KOPT-K1 (cell line): ENCODE data around the gene HECTD4.

Experiments used
- H3K27ac ChIP-seq: fragments of 200-600 bp; sonication (generic); 2 replicates; pipeline ENCODE4 v1.5.1; 2016; ENCODE audit warnings: antibody characterized with exemption, mild to moderate bottlenecking, low read depth, low read length; ENCODE audit not compliant: poor library complexity, severe bottlenecking
- H3K36me3 ChIP-seq: fragments of 200-600 bp; sonication (generic); 2 replicates; pipeline ENCODE4 v1.5.1; 2017; ENCODE audit warnings: antibody characterized with exemption, mild to moderate bottlenecking, low read length, moderate library complexity; ENCODE audit not compliant: insufficient read depth
- H3K9me3 ChIP-seq: fragments of 200-600 bp; sonication (generic); 2 replicates; pipeline ENCODE4 v1.5.1; 2017; ENCODE audit warnings: antibody characterized with exemption, low read length, mild to moderate bottlenecking; ENCODE audit not compliant: insufficient read depth, poor library complexity, severe bottlenecking

HECTD4 gene

DNA sequence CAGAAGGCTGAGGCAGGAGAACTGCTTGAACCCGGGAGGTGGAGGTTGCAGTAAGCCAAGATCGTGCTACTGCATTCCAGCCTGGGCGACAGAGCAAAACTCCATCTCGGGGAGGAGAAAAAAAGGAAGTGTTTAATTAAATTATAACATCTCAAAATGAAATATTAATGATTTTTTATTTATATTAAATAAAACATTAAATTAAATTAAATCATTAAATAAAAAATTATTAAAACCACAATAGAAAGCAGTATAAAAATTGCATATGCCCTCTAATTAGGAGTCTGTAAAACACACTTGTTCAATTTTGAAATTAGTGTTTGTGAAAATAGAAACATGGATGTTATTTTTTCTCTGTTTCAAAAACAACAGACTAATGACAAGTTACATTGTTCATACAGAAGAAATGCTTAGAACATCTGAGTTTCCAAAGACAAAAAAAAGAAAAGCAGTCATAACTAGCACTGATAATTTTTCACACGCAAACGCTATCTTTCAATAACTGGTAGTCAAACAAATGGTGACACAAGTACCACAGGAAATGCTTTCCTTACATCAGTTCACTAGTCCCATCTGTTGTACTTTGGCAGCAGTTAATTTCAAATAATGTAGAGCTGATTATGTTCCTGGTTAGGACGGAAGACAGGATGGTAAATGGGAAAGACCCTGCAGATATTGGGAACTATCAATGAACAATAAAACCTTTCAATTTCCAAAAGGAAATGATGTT is 54.9 kb downstream of the HECTD4 start:
- H3K9me3 ChIP-seq, result no peaks in the 10 kb centered on the region
- no peaks in the 10 kb centered on the region for H3K36me3 ChIP-seq
- no peak overlapping the region for H3K27ac ChIP-seq

GRCh38 chr12:112325622-112326207 is 56.5 kb downstream of the HECTD4 start:
- Histone ChIP-seq H3K9me3 (no peaks in the 10 kb centered on the region), H3K36me3 (no peaks in the 10 kb centered on the region), H3K27ac (no peak overlapping the region)

- Histone ChIP-seq H3K27ac (no peak overlapping the region), H3K36me3 (no peaks in the 10 kb centered on the region), H3K9me3 (no peaks in the 10 kb centered on the region)
Measured at GRCh38 chr12:112325157-112325556, 57.1 kb downstream of the HECTD4 start.

GRCh38 chr12:112322882-112323547 is 59.2 kb downstream of the HECTD4 start:
- Histone ChIP-seq H3K36me3 (0 out of 2 replicates have a peak, but pooled peaks cover 4% of the 10 kb centered on the region), H3K27ac (no peak overlapping the region), H3K9me3 (no peaks in the 10 kb centered on the region)

DNA sequence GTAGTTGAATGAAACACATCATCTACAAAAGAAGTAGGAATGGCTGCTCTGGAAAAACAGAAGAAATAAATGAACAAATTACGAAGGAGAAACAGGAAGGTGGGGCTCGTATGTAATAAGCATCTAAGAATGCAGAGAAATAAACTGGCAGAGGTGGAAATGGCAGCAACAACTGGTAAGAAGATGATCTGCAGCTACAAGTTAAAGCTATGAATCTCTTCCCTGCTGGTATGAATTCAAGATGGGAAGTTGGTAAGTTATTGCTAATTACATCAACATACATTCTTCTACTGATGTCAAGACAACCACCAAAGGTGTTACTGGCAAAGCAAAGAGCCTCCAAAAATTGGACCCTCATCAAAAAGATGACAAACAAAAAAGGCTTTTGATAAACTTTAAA is 59.8 kb downstream of the HECTD4 start:
- Histone ChIP-seq H3K27ac (no peak overlapping the region), H3K36me3 (0 out of 2 replicates have a peak, but pooled peaks cover 4% of the 10 kb centered on the region), H3K9me3 (no peaks in the 10 kb centered on the region)

DNA sequence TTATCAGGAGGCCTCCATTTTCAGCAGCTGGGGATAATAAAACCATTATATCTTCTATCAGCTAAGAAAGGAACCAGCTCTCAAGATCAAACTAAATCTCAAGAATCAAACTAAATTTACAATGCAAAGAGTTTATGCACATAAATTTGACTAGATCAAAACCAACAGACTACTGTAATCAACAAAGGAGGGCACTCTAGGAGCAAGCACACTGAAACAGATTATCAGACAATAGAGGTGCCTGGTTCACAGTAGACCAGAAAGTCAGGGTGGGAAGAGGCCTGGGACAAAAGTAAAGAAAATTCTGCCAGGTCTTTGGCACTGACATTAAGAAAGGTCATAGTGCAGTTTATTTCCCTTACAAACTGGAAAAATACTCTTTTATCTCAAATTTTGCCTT is 61.0 kb downstream of the HECTD4 start:
- Histone ChIP-seq H3K9me3 (no peaks in the 10 kb centered on the region), H3K27ac (no peak overlapping the region), H3K36me3 (peaks cover 4% of the 10 kb centered on the region; the same call in 1 of the 2 replicates)

- Histone ChIP-seq H3K36me3 (peaks cover 9% of the 10 kb centered on the region; the same call in 1 of the 2 replicates), H3K27ac (no peak overlapping the region), H3K9me3 (no peaks in the 10 kb centered on the region)
Measured at GRCh38 chr12:112319395-112319794, 62.8 kb downstream of the HECTD4 start.

DNA sequence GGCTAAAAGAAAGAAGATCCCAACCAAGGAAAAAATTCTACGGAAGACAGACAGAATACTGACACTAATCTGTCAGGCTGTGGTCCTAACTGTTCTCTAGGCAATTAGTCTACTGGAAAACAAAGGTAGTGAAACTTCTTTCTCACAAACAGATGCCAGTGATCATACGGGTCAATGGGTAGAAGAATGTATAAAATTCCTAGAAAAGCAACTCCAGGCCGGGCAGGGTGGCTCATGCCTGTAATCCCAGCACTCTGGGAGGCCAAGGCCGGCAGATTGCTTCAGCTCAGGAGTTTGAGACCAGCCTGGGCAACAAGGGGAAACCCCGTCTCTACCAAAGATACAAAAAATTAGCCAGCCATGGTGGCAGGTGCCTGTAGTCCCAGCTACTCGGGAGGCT is 64.8 kb downstream of the HECTD4 start:
- peaks cover 21% of the 10 kb centered on the region for H3K36me3 ChIP-seq
- H3K27ac ChIP-seq, result no peak overlapping the region
- H3K9me3 ChIP-seq, result no peaks in the 10 kb centered on the region

- Histone ChIP-seq H3K36me3 (peaks cover 31% of the 10 kb centered on the region), H3K27ac (no peak overlapping the region)
Measured at GRCh38 chr12:112314981-112315380, 67.2 kb downstream of the HECTD4 start.

GRCh38 chr12:112309797-112310196 is 72.4 kb downstream of the HECTD4 start:
- H3K27ac ChIP-seq, result no peak overlapping the region
- H3K9me3 ChIP-seq, result no peaks in the 10 kb centered on the region
- H3K36me3 ChIP-seq, result peaks cover 50% of the 10 kb centered on the region

More at GRCh38 chr12:112314981-112315380, 67.2 kb downstream of the HECTD4 start:
- H3K9me3 ChIP-seq, result no peaks in the 10 kb centered on the region

DNA sequence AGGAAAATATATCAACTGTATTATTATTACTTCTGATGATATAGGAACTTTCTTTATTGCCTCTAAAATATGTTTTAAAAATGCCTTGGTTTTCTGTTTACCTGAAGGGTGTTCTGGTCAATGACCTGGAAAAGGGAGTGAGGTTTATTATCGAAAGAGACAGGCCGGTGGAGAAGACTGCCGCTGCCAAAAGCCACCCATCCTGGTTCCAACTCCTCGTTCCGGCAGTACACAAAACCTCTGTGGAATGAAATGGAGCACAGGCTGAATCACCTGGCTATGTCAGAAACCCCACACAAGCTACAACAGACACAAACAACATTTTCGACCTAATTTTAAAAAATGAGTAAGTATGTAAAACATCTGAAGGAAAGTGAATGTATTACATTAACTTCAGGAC is 73.6 kb downstream of the HECTD4 start:
- no peaks in the 10 kb centered on the region for H3K9me3 ChIP-seq
- peaks cover 51% of the 10 kb centered on the region for H3K36me3 ChIP-seq
- no peak overlapping the region for H3K27ac ChIP-seq

DNA sequence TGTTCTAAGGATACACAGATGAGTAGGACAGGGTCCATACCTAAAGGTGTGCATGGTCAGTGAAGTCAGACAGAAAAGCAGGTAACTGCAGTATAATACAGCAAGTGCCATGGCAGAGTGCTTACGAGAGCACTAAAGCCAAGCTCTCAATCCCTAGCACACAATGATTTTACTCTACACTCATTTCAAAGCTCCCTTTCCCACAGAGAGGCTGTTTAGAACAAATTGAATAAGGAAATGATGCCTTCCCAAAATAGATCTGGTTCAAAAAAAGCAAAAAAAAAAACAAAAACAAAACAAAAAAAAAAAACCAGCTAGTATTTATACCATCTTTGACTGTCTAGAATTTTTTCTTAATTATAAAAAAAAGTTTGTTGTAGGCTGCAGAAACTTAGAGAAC is 74.1 kb downstream of the HECTD4 start:
- Histone ChIP-seq H3K36me3 (peaks cover 56% of the 10 kb centered on the region), H3K9me3 (no peaks in the 10 kb centered on the region), H3K27ac (no peak overlapping the region)

GRCh38 chr12:112307317-112308011 is 74.8 kb downstream of the HECTD4 start:
- H3K9me3 ChIP-seq, result no peaks in the 10 kb centered on the region
- no peak overlapping the region for H3K27ac ChIP-seq
- H3K36me3 ChIP-seq, result peaks cover 55% of the 10 kb centered on the region

GRCh38 chr12:112305951-112306350 is 76.3 kb downstream of the HECTD4 start:
- no peaks in the 10 kb centered on the region for H3K9me3 ChIP-seq
- H3K27ac ChIP-seq, result no peak overlapping the region
- H3K36me3 ChIP-seq, result peaks cover 53% of the 10 kb centered on the region

GRCh38 chr12:112304436-112304835 is 77.8 kb downstream of the HECTD4 start:
- H3K9me3 ChIP-seq, result no peaks in the 10 kb centered on the region
- no peak overlapping the region for H3K27ac ChIP-seq
- H3K36me3 ChIP-seq, result peaks cover 53% of the 10 kb centered on the region
